SJSA1 (cell line): ENCODE results near the gene CTU1. TPM values are rescaled to one million over a fixed set of nuclear protein-coding genes. Genes with fewer than 3 reads are reported as not detected.

Source experiments
- DNase-seq, 2 experiments: peaks; one replicate each; pipeline ENCODE4 v3.0.0-alpha.2; 2015 to 2020; ENCODE audit warnings: low spot score in 2 of 2, low read depth in 1 of 2
- H3K27ac ChIP-seq: fragments of 250-450 bp; sonication (Bioruptor Pico); 2 replicates; pipeline ENCODE4 v1.5.1; 2020; ENCODE audit warnings: mild to moderate bottlenecking, moderate library complexity
- H3K27me3 ChIP-seq: fragments of 250-450 bp; sonication (Bioruptor Pico); replicated peaks from 2 replicates; pipeline ENCODE4 v1.5.1; 2020; ENCODE audit warnings: mild to moderate bottlenecking, moderate library complexity
- H3K36me3 ChIP-seq: fragments of 250-450 bp; sonication (Bioruptor Pico); 2 replicates; pipeline ENCODE4 v1.5.1; 2020; ENCODE audit warnings: mild to moderate bottlenecking
- H3K4me1 ChIP-seq: fragments of 250-450 bp; sonication (Bioruptor Pico); replicated peaks from 2 replicates; pipeline ENCODE4 v1.6.1; 2021; ENCODE audit warnings: mild to moderate bottlenecking
- H3K4me3 ChIP-seq: fragments of 250-450 bp; sonication (Bioruptor Pico); 2 replicates; pipeline ENCODE4 v1.5.1; 2020; ENCODE audit warnings: mild to moderate bottlenecking
- H3K9me3 ChIP-seq: fragments of 250-450 bp; sonication (Bioruptor Pico); replicated peaks from 2 replicates; pipeline ENCODE4 v1.5.1; 2020; ENCODE audit warnings: mild to moderate bottlenecking
- total RNA-seq: library from RNA; depleted of rRNA; stranded (reverse); fragments of >200 nt; shearing (Covaris generic); gene quantifications from 2 replicates; pipeline ENCODE4 v1.2.3, GENCODE V29; 2014

CTU1 gene
- total RNA-seq, 1 experiment from 2014 or later: 9.1 TPM

DNA sequence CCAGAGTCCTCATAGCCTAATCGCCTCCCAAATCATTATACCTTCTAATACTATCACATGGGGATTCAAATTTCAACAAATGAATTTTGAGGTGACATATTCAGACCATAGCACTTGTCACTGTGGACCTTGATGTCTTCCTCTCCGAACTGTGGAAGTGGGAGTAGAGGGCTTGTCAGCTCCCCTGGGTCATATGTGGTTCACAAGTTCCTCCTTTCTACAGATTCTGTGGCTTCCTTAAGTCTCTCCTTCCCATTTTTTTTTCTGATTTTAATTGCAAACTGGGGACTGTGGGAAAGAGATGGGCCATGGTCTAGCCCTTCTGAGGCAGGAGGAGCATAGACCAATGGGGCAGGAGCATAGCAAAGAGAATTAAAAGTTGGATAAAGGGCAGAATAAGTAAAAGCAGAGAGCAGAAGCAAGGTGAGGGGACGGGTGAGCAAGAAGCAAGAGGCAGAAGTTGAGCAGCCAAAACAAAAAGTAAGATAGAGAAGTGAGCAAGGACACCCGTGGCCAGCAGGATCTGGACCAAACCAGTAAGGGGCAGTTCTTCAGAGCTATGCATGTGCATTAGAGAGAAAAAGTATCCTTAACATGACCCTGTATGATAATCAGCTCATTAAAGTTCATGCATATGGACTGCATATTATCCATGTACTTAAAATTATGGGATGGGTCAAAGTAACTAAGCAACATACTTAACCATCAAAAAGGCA is 31.2 kb upstream of the CTU1 start:
- Histone ChIP-seq H3K36me3 (no peaks in the 10 kb centered on the region), H3K9me3 (peaks cover 5% of the 10 kb centered on the region; the same call in 1 of the 2 replicates), H3K27ac (no peak overlapping the region), H3K4me3 (no peak overlapping the region), H3K27me3 (peaks cover 28% of the 10 kb centered on the region), H3K4me1 (no peaks in the 10 kb centered on the region)
- no peak for DNase-seq

DNA sequence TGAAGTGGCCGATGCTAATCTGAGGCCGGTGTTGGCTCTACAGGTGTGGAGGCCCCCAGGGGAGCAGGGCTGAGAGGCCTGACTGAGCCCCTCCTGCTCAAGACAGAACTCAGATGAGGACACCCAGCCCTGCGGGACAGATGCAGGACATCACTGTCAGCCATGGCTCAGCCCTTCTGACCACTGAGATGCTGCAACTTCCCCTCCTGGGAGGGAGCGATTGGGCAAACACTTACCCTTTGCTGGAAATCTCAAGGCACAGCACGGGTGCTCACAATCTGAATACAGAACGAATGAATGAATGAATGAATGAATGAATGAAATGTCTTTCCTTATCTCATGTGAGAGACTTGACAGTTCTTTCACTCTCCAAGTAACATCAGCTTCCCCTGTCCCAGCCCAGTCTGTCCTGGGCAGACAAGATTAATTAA is 30.4 kb upstream of the CTU1 start:
- Histone ChIP-seq H3K4me3 (no peak overlapping the region), H3K4me1 (no peaks in the 10 kb centered on the region), H3K9me3 (peaks cover 5% of the 10 kb centered on the region; the same call in 1 of the 2 replicates), H3K27ac (no peak overlapping the region), H3K36me3 (no peaks in the 10 kb centered on the region), H3K27me3 (peaks cover 24% of the 10 kb centered on the region)
- no peak for DNase-seq

DNA sequence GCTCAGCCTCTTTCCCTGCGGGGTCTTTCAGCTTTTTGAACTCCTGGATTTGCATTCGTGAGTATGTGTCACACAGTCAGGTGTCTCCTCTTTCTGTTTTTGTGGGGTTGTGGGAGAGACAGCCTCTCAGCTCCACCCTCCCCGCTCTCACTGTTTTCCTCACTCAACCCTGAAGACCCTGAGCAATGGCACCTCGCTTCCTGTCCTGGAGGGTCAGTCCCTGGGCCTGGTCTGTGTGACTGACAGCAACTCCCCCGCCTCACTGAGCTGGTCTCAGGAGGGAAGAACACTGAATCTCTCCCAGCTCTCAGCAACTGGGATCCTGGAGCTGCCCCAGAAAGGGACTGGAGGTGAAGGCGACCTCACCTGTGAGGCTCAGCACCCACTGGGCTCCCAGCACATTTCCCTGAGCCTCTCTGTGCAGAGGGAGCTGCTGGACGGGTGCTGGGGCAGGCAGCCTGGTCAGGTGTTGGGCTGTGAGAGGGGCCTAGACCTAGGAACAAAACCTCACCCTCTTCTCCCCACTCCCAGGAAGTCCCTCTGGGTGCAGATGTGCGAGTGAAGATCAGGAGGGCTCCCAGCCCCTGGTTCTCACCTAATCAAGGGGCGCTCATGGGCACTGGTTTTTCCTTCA is 29.7 kb upstream of the CTU1 start:
- Histone ChIP-seq H3K27ac (no peak overlapping the region), H3K36me3 (no peaks in the 10 kb centered on the region), H3K4me1 (no peaks in the 10 kb centered on the region), H3K9me3 (peaks cover 5% of the 10 kb centered on the region; the same call in 1 of the 2 replicates), H3K27me3 (peaks cover 24% of the 10 kb centered on the region), H3K4me3 (no peak overlapping the region)
- no peak for DNase-seq

DNA sequence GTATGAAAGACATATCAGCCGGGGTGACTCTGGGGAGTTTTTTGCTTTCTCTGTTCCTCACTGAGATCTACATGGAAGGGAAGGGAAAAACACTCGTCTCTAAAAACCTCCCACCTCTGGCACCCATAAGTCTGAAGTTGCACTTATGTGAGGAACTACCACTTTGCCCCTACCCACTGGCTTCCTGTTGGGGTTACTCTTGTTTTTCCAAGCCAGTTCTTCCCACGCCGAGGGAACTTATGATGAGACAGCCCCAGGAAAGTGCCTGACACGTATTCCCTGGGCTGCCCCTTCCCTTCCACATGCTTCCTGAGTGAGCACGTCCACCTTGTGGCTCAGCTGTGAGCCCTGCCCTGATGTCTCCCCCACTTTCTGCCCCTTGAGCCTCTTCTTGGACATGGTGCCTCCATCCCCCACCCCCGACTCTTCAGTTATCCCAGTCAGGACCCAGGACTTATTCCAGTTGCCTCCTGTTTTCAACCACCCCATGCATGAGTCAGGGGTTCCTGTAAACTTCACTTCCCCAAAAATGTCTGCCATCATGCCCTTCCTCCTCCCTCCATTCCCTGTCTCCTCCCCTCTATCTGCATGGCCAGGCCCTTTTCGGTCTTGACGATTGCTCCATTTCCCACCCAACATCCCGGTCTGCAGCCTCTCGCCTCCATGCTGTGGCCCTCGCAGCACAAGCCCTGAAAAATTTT is 28.8 kb upstream of the CTU1 start:
- peaks cover 5% of the 10 kb centered on the region; the same call in 1 of the 2 replicates for H3K9me3 ChIP-seq
- H3K4me3 ChIP-seq: no peak overlapping the region
- H3K4me1 ChIP-seq: no peaks in the 10 kb centered on the region
- peaks cover 20% of the 10 kb centered on the region for H3K27me3 ChIP-seq
- no peaks in the 10 kb centered on the region for H3K36me3 ChIP-seq
- DNase-seq: no peak
- no peak overlapping the region for H3K27ac ChIP-seq

DNA sequence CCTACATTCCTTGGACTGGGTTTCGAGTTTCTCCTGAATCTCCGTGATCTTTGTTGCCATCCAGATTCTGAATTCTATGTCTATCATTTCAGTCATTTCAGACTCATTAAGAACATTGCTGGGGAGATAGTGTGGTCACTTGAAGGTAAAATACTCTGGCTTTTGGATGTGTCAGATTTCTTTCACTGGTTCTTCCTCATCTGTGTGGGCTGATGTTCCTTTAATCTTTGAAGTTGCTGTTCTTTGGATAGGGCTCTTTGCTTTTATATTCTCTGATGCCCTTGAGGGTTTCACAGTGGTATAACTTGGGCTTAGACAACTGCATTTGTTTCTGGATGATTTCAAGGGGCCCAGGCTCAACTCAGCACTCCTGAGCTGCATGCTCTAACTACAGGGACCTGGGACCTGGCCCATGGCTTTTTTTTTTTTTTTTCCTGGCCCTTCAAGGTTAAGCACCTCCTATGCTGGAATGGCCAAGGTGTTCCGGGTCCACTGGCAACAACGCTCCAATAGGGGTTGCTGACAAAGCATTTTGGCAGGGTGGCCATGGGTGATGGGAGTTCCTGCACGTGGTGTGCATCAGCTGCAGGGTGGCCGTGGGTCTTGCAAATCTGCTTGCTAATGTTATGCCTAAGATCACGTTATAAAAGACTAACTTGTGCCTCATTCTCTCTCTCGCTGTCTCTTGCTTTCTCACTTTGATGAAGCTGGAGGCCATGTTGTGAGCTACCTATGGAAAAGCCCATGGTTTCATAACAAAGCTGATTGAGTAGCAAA is 28.0 kb upstream of the CTU1 start:
- peaks cover 5% of the 10 kb centered on the region; the same call in 1 of the 2 replicates for H3K9me3 ChIP-seq
- no peaks in the 10 kb centered on the region for H3K4me1 ChIP-seq
- DNase-seq: no peak
- peaks cover 19% of the 10 kb centered on the region for H3K27me3 ChIP-seq
- no peak overlapping the region for H3K27ac ChIP-seq
- H3K4me3 ChIP-seq: no peak overlapping the region
- no peaks in the 10 kb centered on the region for H3K36me3 ChIP-seq

DNA sequence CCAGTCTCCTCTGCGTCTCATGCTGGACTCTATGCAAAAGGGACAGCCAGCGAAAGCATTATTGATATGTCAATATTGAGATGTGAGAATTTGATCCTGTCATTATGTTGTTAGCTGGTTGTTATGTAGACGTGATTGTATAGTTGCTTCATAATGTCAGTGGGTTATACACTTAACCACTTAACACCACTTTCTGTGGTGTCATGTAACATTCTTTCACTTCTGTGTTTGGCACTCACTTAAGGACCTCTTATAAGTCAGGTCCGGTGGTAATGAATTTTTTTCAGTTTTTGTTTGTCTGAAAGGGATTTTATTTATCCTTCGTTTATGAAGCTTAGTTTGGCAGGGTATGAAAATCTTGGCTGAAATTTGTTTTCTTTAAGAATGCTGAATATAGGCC is 26.8 kb upstream of the CTU1 start:
- Histone ChIP-seq H3K4me1 (no peaks in the 10 kb centered on the region), H3K36me3 (no peaks in the 10 kb centered on the region), H3K27me3 (peaks cover 7% of the 10 kb centered on the region), H3K4me3 (no peak overlapping the region), H3K27ac (no peak overlapping the region), H3K9me3 (peaks cover 5% of the 10 kb centered on the region; the same call in 1 of the 2 replicates)
- DNase-seq: no peak

DNA sequence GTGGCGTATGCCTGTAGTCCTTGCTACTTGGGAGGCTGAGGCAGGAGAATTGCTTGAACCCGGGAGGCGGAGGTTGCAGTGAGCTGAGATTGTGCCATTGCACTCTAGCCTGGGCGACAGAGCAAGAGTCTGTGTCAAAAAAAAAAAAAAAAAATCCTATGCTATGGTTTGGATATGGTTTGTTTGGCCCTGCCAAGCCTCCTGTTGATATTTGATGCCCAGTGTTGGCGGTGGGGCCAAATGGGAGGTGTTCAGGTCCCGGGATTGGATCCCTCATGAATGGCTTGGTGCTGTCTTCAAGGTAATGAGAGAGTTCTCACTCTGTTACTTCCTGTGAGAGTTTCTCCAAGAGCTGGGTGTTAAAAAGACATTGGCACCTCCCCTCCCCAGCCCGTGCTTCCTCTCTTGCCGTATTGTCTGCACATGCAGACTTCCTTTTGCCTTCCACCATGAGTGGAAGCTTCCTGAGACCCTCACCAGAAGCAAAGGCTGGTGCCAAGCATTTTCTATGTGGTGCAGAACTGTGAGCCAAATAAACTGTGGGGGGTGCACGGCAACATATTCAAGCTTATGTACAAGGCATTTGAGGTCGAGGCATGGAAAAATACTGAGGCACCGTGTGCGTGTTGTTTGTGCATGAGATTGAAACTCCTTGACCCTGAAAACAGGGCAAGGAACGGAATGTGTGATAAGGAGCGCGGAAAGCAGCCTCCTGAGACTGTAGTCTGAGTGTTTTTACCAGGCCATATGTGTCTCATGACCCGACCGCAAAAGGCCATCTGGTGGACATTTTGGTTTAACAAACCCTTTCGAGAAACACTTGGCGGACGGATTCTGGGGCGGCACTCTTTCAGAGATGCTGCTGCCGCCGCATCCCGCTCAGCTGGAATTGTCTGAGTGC is 23.8 kb upstream of the CTU1 start:
- DNase-seq: no peak
- H3K4me3 ChIP-seq: no peak overlapping the region
- H3K4me1 ChIP-seq: peaks cover 20% of the 10 kb centered on the region
- H3K27me3 ChIP-seq: peaks cover 5% of the 10 kb centered on the region; the same call in 1 of the 2 replicates
- H3K9me3 ChIP-seq: peaks cover 5% of the 10 kb centered on the region; the same call in 1 of the 2 replicates
- no peak overlapping the region for H3K27ac ChIP-seq
- H3K36me3 ChIP-seq: no peaks in the 10 kb centered on the region

- Histone ChIP-seq H3K4me1 (peaks cover 20% of the 10 kb centered on the region), H3K9me3 (no peaks in the 10 kb centered on the region; the same call in 1 of the 2 replicates), H3K4me3 (no peak overlapping the region), H3K27me3 (peaks cover 1% of the 10 kb centered on the region; the same call in 1 of the 2 replicates), H3K36me3 (no peaks in the 10 kb centered on the region), H3K27ac (no peak overlapping the region)
- no peak for DNase-seq
These were observed 21.5 kb upstream of the CTU1 start for GRCh38 chr19:51129716-51130115.

DNA sequence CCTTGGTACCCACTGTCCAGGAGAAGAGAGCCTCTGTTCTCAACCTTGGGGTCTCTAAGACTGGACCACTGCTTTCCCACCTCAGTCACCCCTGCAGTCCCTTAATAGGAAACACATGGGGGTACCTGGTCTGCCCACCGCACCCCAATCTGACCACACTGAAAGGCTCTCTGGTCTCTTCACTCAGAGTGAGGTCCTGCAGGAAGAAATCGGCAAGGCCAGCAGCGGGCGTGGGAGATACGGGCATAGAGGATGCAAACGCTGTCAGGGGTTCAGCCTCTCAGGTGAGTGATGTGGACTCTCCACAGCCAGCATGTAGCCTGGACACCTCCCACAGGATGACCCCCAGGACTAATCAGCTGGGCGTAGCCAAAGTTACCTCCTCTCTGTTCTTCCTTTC is 20.0 kb upstream of the CTU1 start:
- Histone ChIP-seq H3K36me3 (no peaks in the 10 kb centered on the region), H3K9me3 (no peaks in the 10 kb centered on the region), H3K27me3 (no peaks in the 10 kb centered on the region; the same call in 1 of the 2 replicates), H3K4me1 (peaks cover 20% of the 10 kb centered on the region), H3K27ac (no peak overlapping the region), H3K4me3 (no peak overlapping the region)
- no peak for DNase-seq

GRCh38 chr19:51127755-51128154 is 19.5 kb upstream of the CTU1 start:
- H3K4me3 ChIP-seq: no peak overlapping the region
- H3K36me3 ChIP-seq: no peaks in the 10 kb centered on the region
- DNase-seq: peak; percentile 33 to 77
- peaks cover 20% of the 10 kb centered on the region for H3K4me1 ChIP-seq
- H3K27ac ChIP-seq: no peak overlapping the region
- H3K27me3 ChIP-seq: no peaks in the 10 kb centered on the region; the same call in 1 of the 2 replicates
- H3K9me3 ChIP-seq: no peaks in the 10 kb centered on the region

DNA sequence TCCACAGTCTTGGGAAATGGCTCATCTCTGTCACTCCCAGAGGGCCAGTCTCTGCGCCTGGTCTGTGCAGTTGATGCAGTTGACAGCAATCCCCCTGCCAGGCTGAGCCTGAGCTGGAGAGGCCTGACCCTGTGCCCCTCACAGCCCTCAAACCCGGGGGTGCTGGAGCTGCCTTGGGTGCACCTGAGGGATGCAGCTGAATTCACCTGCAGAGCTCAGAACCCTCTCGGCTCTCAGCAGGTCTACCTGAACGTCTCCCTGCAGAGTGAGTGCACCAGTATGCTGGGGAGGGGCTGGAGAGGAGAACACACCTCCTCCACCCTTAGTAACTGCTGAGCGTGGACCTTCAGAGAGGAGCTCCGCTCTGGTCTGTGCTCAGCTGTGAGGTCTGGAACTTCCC is 18.8 kb upstream of the CTU1 start:
- H3K36me3 ChIP-seq: no peaks in the 10 kb centered on the region
- H3K4me1 ChIP-seq: peaks cover 20% of the 10 kb centered on the region
- no peak overlapping the region for H3K27ac ChIP-seq
- no peaks in the 10 kb centered on the region; the same call in 1 of the 2 replicates for H3K27me3 ChIP-seq
- no peaks in the 10 kb centered on the region for H3K9me3 ChIP-seq
- DNase-seq: no peak
- H3K4me3 ChIP-seq: no peak overlapping the region

- Histone ChIP-seq H3K4me3 (no peak overlapping the region), H3K27ac (no peak overlapping the region), H3K9me3 (no peaks in the 10 kb centered on the region), H3K36me3 (no peaks in the 10 kb centered on the region), H3K4me1 (peaks cover 20% of the 10 kb centered on the region), H3K27me3 (no peaks in the 10 kb centered on the region; the same call in 1 of the 2 replicates)
- no peak for DNase-seq
These were observed 17.3 kb upstream of the CTU1 start for GRCh38 chr19:51125421-51126075.
